ENCODE data around the gene SLC2A9. TPM values are rescaled to one million over a fixed set of nuclear protein-coding genes. Genes with fewer than 3 reads are reported as not detected.

Gene SLC2A9
- total and polyA plus RNA-seq, 2 experiments from 2014 or later = 6.2 to 7.8 TPM

- no peak for TF ChIP-seq EZH2 (IDR thresholded peaks at IDR 0.05; ENCODE audit: borderline replicate concordance)
- no peak for TF ChIP-seq EZH2phosphoT487 (IDR thresholded peaks at IDR 0.05; ENCODE audit: low read depth, severe bottlenecking, unreplicated experiment)
- TF ChIP-seq, protein P1, sequence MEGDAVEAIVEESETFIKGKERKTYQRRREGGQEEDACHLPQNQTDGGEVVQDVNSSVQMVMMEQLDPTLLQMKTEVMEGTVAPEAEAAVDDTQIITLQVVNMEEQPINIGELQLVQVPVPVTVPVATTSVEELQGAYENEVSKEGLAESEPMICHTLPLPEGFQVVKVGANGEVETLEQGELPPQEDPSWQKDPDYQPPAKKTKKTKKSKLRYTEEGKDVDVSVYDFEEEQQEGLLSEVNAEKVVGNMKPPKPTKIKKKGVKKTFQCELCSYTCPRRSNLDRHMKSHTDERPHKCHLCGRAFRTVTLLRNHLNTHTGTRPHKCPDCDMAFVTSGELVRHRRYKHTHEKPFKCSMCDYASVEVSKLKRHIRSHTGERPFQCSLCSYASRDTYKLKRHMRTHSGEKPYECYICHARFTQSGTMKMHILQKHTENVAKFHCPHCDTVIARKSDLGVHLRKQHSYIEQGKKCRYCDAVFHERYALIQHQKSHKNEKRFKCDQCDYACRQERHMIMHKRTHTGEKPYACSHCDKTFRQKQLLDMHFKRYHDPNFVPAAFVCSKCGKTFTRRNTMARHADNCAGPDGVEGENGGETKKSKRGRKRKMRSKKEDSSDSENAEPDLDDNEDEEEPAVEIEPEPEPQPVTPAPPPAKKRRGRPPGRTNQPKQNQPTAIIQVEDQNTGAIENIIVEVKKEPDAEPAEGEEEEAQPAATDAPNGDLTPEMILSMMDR (IDR thresholded peaks at IDR 0.05; ENCODE audit: poor library complexity) = no peak
- no peak for DNase-seq (ENCODE audit: low spot score)
- H3K9me3 ChIP-seq (ENCODE audit: low read depth) = no peaks in the 10 kb centered on the region
- H3K4me3 ChIP-seq = no peak overlapping the region
- H3K4me1 ChIP-seq (ENCODE audit: insufficient read depth) = no peaks in the 10 kb centered on the region
- no peaks in the 10 kb centered on the region for H3K79me2 ChIP-seq
- 89% methylated on average over 4 of the region's 4 CpGs for WGBS (ENCODE audit: low lambda C conversion rate, missing lambda C conversion rate)
- no peaks in the 10 kb centered on the region for H3K27me3 ChIP-seq
- no peaks in the 10 kb centered on the region for H3K9me2 ChIP-seq (replicated peaks; ENCODE audit: insufficient read depth)
- H3K27ac ChIP-seq = no peak overlapping the region
- no peaks in the 10 kb centered on the region for H4K20me1 ChIP-seq (ENCODE audit: insufficient read depth, poor library complexity, severe bottlenecking)
- H3K36me3 ChIP-seq (replicated peaks; ENCODE audit: insufficient read depth, low read depth) = no peaks in the 10 kb centered on the region
- no peak overlapping the region for H3K4me2 ChIP-seq
- H2AFZ ChIP-seq = no peak overlapping the region
Observed at GRCh38 chr4:9889306-9889705, 132.0 kb downstream of the SLC2A9 start.

DNA sequence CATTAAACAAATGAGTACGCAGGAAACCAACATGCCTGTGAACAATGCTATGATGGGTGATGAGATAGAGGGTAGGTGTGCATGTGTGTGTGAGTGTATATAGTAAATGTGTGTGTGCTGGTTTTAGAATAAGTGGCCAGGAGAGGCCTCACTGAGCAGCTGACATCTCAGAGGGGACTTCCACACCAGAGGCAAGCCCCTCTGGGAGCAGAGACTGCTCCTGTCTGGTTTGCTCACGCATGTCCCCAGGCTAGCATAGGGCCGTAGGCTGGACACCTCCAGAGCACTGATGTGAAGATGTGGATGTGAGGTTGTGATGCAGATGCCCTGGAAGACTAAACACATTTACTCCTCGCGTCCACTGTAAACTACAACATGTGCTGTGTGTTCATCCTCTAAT is 135.3 kb downstream of the SLC2A9 start:
- no peaks in the 10 kb centered on the region for H3K9me2 ChIP-seq (replicated peaks; ENCODE audit: insufficient read depth)
- 88% methylated on average over 5 of the region's 5 CpGs for WGBS (ENCODE audit: low lambda C conversion rate, missing lambda C conversion rate)
- DNase-seq (ENCODE audit: low spot score) = no peak

DNA sequence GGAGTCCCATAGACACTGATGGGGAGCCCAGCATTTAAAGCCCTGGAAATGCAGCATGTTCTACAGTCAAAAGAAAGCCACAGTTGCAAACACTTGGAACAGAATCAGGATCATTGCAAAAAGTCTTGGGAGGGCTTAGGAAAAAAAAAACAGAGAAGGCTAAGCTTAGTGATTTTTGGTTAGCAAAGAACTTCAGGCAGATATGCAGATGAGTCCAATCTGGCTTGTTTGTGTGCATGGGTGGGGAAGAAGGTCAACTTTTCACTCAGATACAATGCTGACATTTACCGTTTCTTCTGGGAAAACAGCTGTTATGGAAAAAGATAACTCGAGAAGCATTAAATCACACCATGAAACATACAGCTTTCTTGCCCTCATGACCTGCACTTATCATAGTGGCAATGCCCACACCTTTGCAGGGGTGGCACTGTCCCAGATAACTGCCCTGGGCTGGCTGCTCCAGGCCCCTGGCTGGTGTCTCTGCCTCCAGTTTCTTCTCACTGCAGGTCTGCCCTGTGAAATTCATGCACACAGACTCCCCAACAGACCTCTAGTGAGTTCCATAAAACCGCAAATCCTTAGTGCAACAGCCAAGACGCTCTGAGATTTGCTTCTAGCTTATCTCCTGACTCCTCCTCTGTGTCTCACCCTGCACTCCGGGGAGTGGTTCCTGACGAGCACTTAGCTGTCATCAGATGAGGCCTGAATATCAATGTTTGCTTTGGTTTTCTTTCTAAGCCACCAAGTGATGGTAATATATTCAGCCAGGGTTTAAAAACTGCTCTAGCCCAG is 140.7 kb downstream of the SLC2A9 start:
- H3K9me2 ChIP-seq (replicated peaks; ENCODE audit: insufficient read depth) = no peaks in the 10 kb centered on the region
- H4K20me1 ChIP-seq (ENCODE audit: insufficient read depth, poor library complexity, severe bottlenecking) = no peaks in the 10 kb centered on the region
- peaks cover 7% of the 10 kb centered on the region for H3K4me1 ChIP-seq (ENCODE audit: insufficient read depth)
- TF ChIP-seq EZH2 (IDR thresholded peaks at IDR 0.05; ENCODE audit: borderline replicate concordance) = no peak
- no peaks in the 10 kb centered on the region for H3K36me3 ChIP-seq (replicated peaks; ENCODE audit: insufficient read depth, low read depth)
- no peaks in the 10 kb centered on the region for H3K27me3 ChIP-seq
- H3K4me3 ChIP-seq = no peak overlapping the region
- WGBS (ENCODE audit: low lambda C conversion rate, missing lambda C conversion rate) = 31% methylated on average over 6 of the region's 6 CpGs
- no peaks in the 10 kb centered on the region for H3K9me3 ChIP-seq (ENCODE audit: low read depth)
- no peak overlapping the region for H2AFZ ChIP-seq
- no peak overlapping the region for H3K27ac ChIP-seq
- no peaks in the 10 kb centered on the region for H3K79me2 ChIP-seq
- peak overlapping the region; percentile 21 for H3K4me2 ChIP-seq
- peak; percentile 57 for DNase-seq (ENCODE audit: low spot score)

More for the DNA sequence above, 135.3 kb downstream of the SLC2A9 start:
- Histone ChIP-seq H4K20me1 (ENCODE audit: insufficient read depth, poor library complexity, severe bottlenecking) (no peaks in the 10 kb centered on the region), H3K4me1 (ENCODE audit: insufficient read depth) (no peaks in the 10 kb centered on the region), H3K9me3 (ENCODE audit: low read depth) (no peaks in the 10 kb centered on the region), H3K79me2 (no peaks in the 10 kb centered on the region), H3K27me3 (no peaks in the 10 kb centered on the region), H3K36me3 (replicated peaks; ENCODE audit: insufficient read depth, low read depth) (no peaks in the 10 kb centered on the region), H2AFZ (no peak overlapping the region), H3K4me2 (no peak overlapping the region), H3K4me3 (no peak overlapping the region), H3K27ac (no peak overlapping the region)
- TF ChIP-seq EZH2 (IDR thresholded peaks at IDR 0.05; ENCODE audit: borderline replicate concordance) = no peak
- TF ChIP-seq EZH2phosphoT487 (IDR thresholded peaks at IDR 0.05; ENCODE audit: low read depth, severe bottlenecking, unreplicated experiment) = no peak

DNA sequence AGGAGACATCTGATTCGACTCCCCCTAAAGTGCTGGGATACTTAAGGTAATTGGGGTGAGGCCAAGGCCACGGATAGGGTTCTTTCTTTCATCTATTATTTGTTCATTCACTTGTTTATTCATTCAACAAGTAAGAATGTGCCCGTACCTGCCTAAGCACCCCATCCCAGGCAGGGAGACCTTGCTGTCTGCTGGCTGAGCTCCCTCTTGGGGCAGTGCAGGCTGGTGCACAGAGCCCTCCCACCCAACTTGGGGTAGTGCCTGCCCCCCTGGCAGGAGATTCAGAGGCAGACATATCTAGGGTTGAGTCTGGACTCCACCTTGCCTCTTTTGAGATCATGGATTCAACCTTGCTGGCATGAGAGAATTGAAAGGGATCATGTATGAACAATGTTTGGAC is 144.2 kb downstream of the SLC2A9 start:
- Histone ChIP-seq H4K20me1 (ENCODE audit: insufficient read depth, poor library complexity, severe bottlenecking) (no peaks in the 10 kb centered on the region), H3K9me3 (ENCODE audit: low read depth) (no peaks in the 10 kb centered on the region), H3K79me2 (no peaks in the 10 kb centered on the region), H3K4me2 (no peak overlapping the region), H3K4me1 (ENCODE audit: insufficient read depth) (peaks cover 7% of the 10 kb centered on the region), H3K27me3 (no peaks in the 10 kb centered on the region), H3K4me3 (no peak overlapping the region), H3K27ac (no peak overlapping the region), H3K36me3 (replicated peaks; ENCODE audit: insufficient read depth, low read depth) (no peaks in the 10 kb centered on the region), H3K9me2 (replicated peaks; ENCODE audit: insufficient read depth) (no peaks in the 10 kb centered on the region), H2AFZ (no peak overlapping the region)
- TF ChIP-seq, protein P1 (IDR thresholded peaks at IDR 0.05; ENCODE audit: poor library complexity) = no peak
- TF ChIP-seq EZH2phosphoT487 (IDR thresholded peaks at IDR 0.05; ENCODE audit: low read depth, severe bottlenecking, unreplicated experiment) = no peak
- TF ChIP-seq EZH2 (IDR thresholded peaks at IDR 0.05; ENCODE audit: borderline replicate concordance) = no peak
- 61% methylated on average over 3 of the region's 3 CpGs for WGBS (ENCODE audit: low lambda C conversion rate, missing lambda C conversion rate)
- no peak for DNase-seq (ENCODE audit: low spot score)

Measured in hepatocyte (in vitro differentiated cells).